Stimulated activated CD4-positive, alpha-beta T cell treated with anti-CD3 and anti-CD28 coated beads, Interleukin-2, amount 100 ng/mL, for 4 hours (primary cell): ENCODE measurements around the gene RELT.
A peak's percentile ranks its signal among the peaks of the same experiment; 100 is the strongest.

Source experiments
- DNase-seq: peaks from one replicate; pipeline ENCODE4 v3.0.0-alpha.2; 2020; ENCODE audit warnings: low read depth

Gene RELT

GRCh38 chr11:73347067-73347466 is 29.1 kb upstream of the RELT start:
- DNase-seq = no peak

GRCh38 chr11:73348838-73349237 is 27.4 kb upstream of the RELT start:
- no peak for DNase-seq

GRCh38 chr11:73349633-73350032 is 26.6 kb upstream of the RELT start:
- DNase-seq = no peak

- peak; percentile 36 for DNase-seq
These were observed 25.1 kb upstream of the RELT start for GRCh38 chr11:73350908-73351636.

GRCh38 chr11:73353422-73353821 is 22.8 kb upstream of the RELT start:
- no peak for DNase-seq

GRCh38 chr11:73355109-73355508 is 21.1 kb upstream of the RELT start:
- DNase-seq = no peak

- no peak for DNase-seq
These were observed 19.0 kb upstream of the RELT start for GRCh38 chr11:73356979-73357860.

GRCh38 chr11:73358071-73358470 is 18.1 kb upstream of the RELT start:
- DNase-seq = no peak

GRCh38 chr11:73359341-73359740 is 16.9 kb upstream of the RELT start:
- no peak for DNase-seq

- peak; percentile 22 for DNase-seq
These were observed 16.1 kb upstream of the RELT start for GRCh38 chr11:73359930-73360742.

- DNase-seq = no peak
These were observed 15.3 kb upstream of the RELT start for GRCh38 chr11:73360743-73361369.

GRCh38 chr11:73361953-73362776 is 14.0 kb upstream of the RELT start:
- no peak for DNase-seq

- DNase-seq = no peak
These were observed 13.1 kb upstream of the RELT start for GRCh38 chr11:73363147-73363546.

- no peak for DNase-seq
These were observed 10.6 kb upstream of the RELT start for GRCh38 chr11:73365352-73366264.

GRCh38 chr11:73366265-73366610 is 10.0 kb upstream of the RELT start:
- no peak for DNase-seq

GRCh38 chr11:73366953-73367352 is 9.2 kb upstream of the RELT start:
- DNase-seq = no peak

GRCh38 chr11:73367482-73368024 is 8.6 kb upstream of the RELT start:
- no peak for DNase-seq

GRCh38 chr11:73372375-73372993 is 3.7 kb upstream of the RELT start:
- no peak for DNase-seq

GRCh38 chr11:73374151-73374550 is 2.0 kb upstream of the RELT start:
- no peak for DNase-seq

- no peak for DNase-seq
These were observed 404 bp upstream of the RELT start for GRCh38 chr11:73375830-73376159.
